Measurements from ENCODE around the gene TMEM44. TPM values are rescaled to one million over a fixed set of nuclear protein-coding genes. Genes with fewer than 3 reads are reported as not detected.

TMEM44 gene
- total RNA-seq, 1 experiment from 2014 or later: 13.7 TPM

DNA sequence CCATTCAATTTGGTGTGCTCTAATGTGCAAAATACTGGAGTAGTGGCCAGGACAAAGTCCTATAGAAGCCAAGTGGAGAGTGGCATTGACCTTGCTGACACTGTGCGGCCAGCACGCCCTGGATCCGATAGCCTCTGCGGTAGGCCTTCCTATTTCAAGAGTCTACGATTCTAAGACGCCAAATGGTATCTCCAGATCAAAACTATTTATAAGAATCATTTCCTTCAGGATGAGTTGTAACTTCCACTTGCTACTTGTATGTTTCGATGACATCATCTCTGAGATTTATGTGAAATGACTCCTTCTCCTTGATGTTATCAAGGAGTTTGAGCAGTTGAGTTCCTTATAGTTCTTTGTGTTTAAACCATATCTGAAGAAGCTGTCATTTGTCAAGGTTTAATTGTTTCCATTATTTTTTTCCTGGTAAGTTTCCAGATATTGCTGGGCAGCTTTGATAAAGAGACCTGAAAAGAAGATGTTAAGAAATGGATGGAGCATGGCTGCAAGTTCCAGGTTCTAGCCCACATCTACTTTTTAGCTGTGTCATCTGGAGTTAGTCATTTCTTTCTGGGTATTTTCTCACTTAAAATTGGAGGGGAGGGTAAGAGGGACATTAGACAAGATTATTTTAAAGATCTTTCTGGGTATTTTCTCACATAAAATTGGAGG lies 71.8 kb downstream of the TMEM44 start:
- TF ChIP-seq ZNF219 (CRISPR knock-in tag; IDR thresholded peaks at IDR 0.05; ENCODE audit: borderline replicate concordance): no peak
- TF ChIP-seq, protein P1, sequence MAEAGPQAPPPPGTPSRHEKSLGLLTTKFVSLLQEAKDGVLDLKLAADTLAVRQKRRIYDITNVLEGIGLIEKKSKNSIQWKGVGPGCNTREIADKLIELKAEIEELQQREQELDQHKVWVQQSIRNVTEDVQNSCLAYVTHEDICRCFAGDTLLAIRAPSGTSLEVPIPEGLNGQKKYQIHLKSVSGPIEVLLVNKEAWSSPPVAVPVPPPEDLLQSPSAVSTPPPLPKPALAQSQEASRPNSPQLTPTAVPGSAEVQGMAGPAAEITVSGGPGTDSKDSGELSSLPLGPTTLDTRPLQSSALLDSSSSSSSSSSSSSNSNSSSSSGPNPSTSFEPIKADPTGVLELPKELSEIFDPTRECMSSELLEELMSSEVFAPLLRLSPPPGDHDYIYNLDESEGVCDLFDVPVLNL (CRISPR knock-in tag; IDR thresholded peaks at IDR 0.05; ENCODE audit: borderline replicate concordance, low read depth): no peak
- TF ChIP-seq, protein P2, sequence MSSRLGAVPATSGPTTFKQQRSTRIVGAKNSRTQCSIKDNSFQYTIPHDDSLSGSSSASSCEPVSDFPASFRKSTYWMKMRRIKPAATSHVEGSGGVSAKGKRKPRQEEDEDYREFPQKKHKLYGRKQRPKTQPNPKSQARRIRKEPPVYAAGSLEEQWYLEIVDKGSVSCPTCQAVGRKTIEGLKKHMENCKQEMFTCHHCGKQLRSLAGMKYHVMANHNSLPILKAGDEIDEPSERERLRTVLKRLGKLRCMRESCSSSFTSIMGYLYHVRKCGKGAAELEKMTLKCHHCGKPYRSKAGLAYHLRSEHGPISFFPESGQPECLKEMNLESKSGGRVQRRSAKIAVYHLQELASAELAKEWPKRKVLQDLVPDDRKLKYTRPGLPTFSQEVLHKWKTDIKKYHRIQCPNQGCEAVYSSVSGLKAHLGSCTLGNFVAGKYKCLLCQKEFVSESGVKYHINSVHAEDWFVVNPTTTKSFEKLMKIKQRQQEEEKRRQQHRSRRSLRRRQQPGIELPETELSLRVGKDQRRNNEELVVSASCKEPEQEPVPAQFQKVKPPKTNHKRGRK (CRISPR knock-in tag; IDR thresholded peaks at IDR 0.05; ENCODE audit: borderline replicate concordance): no peak
- TF ChIP-seq HMGA2 (CRISPR knock-in tag; IDR thresholded peaks at IDR 0.05): no peak
- TF ChIP-seq RORB (CRISPR knock-in tag; IDR thresholded peaks at IDR 0.05): no peak
- no peak for TF ChIP-seq ZNF232 (CRISPR knock-in tag; IDR thresholded peaks at IDR 0.05)
- TF ChIP-seq, protein P3, sequence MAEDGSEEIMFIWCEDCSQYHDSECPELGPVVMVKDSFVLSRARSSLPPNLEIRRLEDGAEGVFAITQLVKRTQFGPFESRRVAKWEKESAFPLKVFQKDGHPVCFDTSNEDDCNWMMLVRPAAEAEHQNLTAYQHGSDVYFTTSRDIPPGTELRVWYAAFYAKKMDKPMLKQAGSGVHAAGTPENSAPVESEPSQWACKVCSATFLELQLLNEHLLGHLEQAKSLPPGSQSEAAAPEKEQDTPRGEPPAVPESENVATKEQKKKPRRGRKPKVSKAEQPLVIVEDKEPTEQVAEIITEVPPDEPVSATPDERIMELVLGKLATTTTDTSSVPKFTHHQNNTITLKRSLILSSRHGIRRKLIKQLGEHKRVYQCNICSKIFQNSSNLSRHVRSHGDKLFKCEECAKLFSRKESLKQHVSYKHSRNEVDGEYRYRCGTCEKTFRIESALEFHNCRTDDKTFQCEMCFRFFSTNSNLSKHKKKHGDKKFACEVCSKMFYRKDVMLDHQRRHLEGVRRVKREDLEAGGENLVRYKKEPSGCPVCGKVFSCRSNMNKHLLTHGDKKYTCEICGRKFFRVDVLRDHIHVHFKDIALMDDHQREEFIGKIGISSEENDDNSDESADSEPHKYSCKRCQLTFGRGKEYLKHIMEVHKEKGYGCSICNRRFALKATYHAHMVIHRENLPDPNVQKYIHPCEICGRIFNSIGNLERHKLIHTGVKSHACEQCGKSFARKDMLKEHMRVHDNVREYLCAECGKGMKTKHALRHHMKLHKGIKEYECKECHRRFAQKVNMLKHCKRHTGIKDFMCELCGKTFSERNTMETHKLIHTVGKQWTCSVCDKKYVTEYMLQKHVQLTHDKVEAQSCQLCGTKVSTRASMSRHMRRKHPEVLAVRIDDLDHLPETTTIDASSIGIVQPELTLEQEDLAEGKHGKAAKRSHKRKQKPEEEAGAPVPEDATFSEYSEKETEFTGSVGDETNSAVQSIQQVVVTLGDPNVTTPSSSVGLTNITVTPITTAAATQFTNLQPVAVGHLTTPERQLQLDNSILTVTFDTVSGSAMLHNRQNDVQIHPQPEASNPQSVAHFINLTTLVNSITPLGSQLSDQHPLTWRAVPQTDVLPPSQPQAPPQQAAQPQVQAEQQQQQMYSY (CRISPR knock-in tag; IDR thresholded peaks at IDR 0.05): no peak
- no peak for TF ChIP-seq PRRX2 (CRISPR knock-in tag; IDR thresholded peaks at IDR 0.05)
- TF ChIP-seq SMAD3 (CRISPR knock-in tag; IDR thresholded peaks at IDR 0.05; ENCODE audit: borderline replicate concordance): no peak
- TF ChIP-seq TEAD4 (CRISPR knock-in tag; IDR thresholded peaks at IDR 0.05): no peak
- TF ChIP-seq, protein P4, sequence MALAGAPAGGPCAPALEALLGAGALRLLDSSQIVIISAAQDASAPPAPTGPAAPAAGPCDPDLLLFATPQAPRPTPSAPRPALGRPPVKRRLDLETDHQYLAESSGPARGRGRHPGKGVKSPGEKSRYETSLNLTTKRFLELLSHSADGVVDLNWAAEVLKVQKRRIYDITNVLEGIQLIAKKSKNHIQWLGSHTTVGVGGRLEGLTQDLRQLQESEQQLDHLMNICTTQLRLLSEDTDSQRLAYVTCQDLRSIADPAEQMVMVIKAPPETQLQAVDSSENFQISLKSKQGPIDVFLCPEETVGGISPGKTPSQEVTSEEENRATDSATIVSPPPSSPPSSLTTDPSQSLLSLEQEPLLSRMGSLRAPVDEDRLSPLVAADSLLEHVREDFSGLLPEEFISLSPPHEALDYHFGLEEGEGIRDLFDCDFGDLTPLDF (CRISPR knock-in tag; IDR thresholded peaks at IDR 0.05): no peak
- no peak for TF ChIP-seq MXD4 (CRISPR knock-in tag; IDR thresholded peaks at IDR 0.05; ENCODE audit: borderline replicate concordance)
- POLR2A ChIA-PET: no interaction called here
- Mint-ChIP-seq H3K27ac (no peak overlapping the region), H3K4me3 (no peak overlapping the region), H3K36me3 (no peaks in the 10 kb centered on the region), H3K4me1 (peaks cover 20% of the 10 kb centered on the region), H3K27me3 (ENCODE audit: low read depth) (no peaks in the 10 kb centered on the region), H3K9me3 (0 out of 2 replicates have a peak, but pooled peaks cover 3% of the 10 kb centered on the region)
- CTCF ChIA-PET: no interaction called here
- ATAC-seq: no peak
- DNase-seq (ENCODE audit: low spot score): no peak

DNA sequence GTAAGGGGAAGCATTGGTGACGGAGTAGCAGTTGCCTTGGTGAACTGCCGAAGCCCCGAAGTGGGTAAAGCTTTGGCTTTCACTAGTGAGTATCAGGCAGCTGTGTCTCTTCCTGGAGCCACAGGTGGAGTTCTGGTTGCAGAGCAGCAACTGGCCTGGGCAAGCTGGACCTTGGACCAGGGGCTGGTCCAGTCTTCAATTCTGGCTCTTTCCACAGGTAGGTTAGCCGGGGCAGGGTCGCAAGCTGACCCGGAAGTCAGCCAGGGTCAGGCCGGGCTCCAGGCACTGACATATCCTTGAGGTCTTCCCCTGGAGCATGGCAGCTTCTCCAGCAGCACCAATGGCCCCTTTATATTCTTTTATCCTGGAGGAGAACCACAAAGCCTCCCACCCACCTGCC lies 73.2 kb downstream of the TMEM44 start:
- CTCF ChIA-PET: no interaction called here

DNA sequence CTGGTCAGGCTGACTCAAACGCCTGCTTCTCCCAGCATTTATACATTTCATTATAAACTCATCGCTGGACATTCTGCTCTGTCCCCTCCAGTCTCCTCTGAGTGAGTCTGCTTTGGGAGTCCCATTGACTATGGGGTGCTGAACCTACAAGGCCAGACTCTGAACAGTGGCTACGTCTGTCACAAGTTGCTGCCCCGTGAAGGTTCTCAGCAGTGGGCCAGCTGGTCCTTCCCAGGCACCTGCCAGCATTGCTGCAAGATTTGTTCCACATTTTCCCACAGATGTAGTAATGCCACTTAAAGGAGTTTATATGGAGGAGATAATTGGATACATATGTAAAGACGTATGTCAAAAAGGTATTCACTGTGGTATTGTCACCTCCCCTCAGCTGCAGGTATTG lies 73.7 kb downstream of the TMEM44 start:
- Mint-ChIP-seq H3K36me3 (no peaks in the 10 kb centered on the region), H3K4me3 (no peak overlapping the region), H3K27ac (no peak overlapping the region), H3K9me3 (0 out of 2 replicates have a peak, but pooled peaks cover 3% of the 10 kb centered on the region), H3K27me3 (ENCODE audit: low read depth) (no peaks in the 10 kb centered on the region), H3K4me1 (peaks cover 21% of the 10 kb centered on the region)
- POLR2A ChIA-PET: no interaction called here
- ATAC-seq: no peak
- no peak for DNase-seq (ENCODE audit: low spot score)
- CTCF ChIA-PET: no interaction called here
- TF ChIP-seq ZNF396 (CRISPR knock-in tag; IDR thresholded peaks at IDR 0.05; ENCODE audit: borderline replicate concordance) (no peak), MYBL2 (CRISPR knock-in tag; IDR thresholded peaks at IDR 0.05) (no peak), ZNF138 (CRISPR knock-in tag; conservative IDR thresholded peaks at IDR 0.05) (no peak), FOXJ3 (CRISPR knock-in tag; IDR thresholded peaks at IDR 0.05; ENCODE audit: borderline replicate concordance) (no peak), FOXK1 (CRISPR knock-in tag; IDR thresholded peaks at IDR 0.05) (no peak), TP53 (CRISPR knock-in tag; IDR thresholded peaks at IDR 0.05) (no peak), HMGA2 (CRISPR knock-in tag; IDR thresholded peaks at IDR 0.05) (no peak), FOXP1 (CRISPR knock-in tag; IDR thresholded peaks at IDR 0.05; ENCODE audit: borderline replicate concordance) (no peak), TEAD1 (CRISPR knock-in tag; IDR thresholded peaks at IDR 0.05) (no peak)
- TF ChIP-seq, protein P5, sequence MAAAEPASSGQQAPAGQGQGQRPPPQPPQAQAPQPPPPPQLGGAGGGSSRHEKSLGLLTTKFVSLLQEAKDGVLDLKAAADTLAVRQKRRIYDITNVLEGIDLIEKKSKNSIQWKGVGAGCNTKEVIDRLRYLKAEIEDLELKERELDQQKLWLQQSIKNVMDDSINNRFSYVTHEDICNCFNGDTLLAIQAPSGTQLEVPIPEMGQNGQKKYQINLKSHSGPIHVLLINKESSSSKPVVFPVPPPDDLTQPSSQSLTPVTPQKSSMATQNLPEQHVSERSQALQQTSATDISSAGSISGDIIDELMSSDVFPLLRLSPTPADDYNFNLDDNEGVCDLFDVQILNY (CRISPR knock-in tag; IDR thresholded peaks at IDR 0.05): no peak
- TF ChIP-seq, protein P4 (CRISPR knock-in tag; IDR thresholded peaks at IDR 0.05): no peak
- TF ChIP-seq, protein P6, sequence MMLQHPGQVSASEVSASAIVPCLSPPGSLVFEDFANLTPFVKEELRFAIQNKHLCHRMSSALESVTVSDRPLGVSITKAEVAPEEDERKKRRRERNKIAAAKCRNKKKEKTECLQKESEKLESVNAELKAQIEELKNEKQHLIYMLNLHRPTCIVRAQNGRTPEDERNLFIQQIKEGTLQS (CRISPR knock-in tag; conservative IDR thresholded peaks at IDR 0.05): no peak

More for the DNA sequence above, 73.2 kb downstream of the TMEM44 start:
- H3K4me1 Mint-ChIP-seq: peaks cover 24% of the 10 kb centered on the region
- H3K27ac Mint-ChIP-seq: no peak overlapping the region
- no peak overlapping the region for H3K4me3 Mint-ChIP-seq
- no peaks in the 10 kb centered on the region for H3K27me3 Mint-ChIP-seq (ENCODE audit: low read depth)
- TF ChIP-seq JAZF1 (CRISPR knock-in tag; IDR thresholded peaks at IDR 0.05): no peak
- POLR2A ChIA-PET: no interaction called here
- DNase-seq (ENCODE audit: low spot score): no peak
- H3K9me3 Mint-ChIP-seq: 0 out of 2 replicates have a peak, but pooled peaks cover 3% of the 10 kb centered on the region
- no peak for ATAC-seq
- no peaks in the 10 kb centered on the region for H3K36me3 Mint-ChIP-seq

Data from WTC11 (cell line).